ENCODE results near the gene DPH3. TPM values are rescaled to one million over a fixed set of nuclear protein-coding genes. Genes with fewer than 3 reads are reported as not detected.

DPH3 gene
- total RNA-seq, 2 donors from 2014 or later, result 34.5 to 36.4 TPM

- no peak overlapping the region for H3K27ac Mint-ChIP-seq
- H3K36me3 Mint-ChIP-seq (ENCODE audit: low read depth), result peaks cover 65% of the 10 kb centered on the region
- WGBS, 2 experiments (ENCODE audit: insufficient coverage in 1 of 2, insufficient read length in 1 of 2), result 94 to 97% methylated on average over 5 to 6 of the region's 6 CpGs
- H3K9me3 Mint-ChIP-seq, result peaks cover 7% of the 10 kb centered on the region
- Histone ChIP-seq H3K9ac (ENCODE audit: extremely low read depth, low read length, poor library complexity, severe bottlenecking) (no peak overlapping the region), H3K4me3 (ENCODE audit: low read length) (no peak overlapping the region), H3K27me3 (ENCODE audit: control insufficient read depth, insufficient read depth, low read length, poor library complexity, severe bottlenecking) (no peaks in the 10 kb centered on the region), H3K9me3 (ENCODE audit: control insufficient read depth, low read length) (peaks cover 18% of the 10 kb centered on the region), H3K27ac (ENCODE audit: low read depth, low read length) (no peak overlapping the region), H3K36me3 (ENCODE audit: control insufficient read depth, insufficient read depth, low read length) (peaks cover 50% of the 10 kb centered on the region), H3K4me1 (ENCODE audit: control insufficient read depth, insufficient read depth, low read length) (peaks cover 3% of the 10 kb centered on the region)
- TF ChIP-seq CTCF (conservative IDR thresholded peaks at IDR 0.05), result no peak
- no peaks in the 10 kb centered on the region for H3K27me3 Mint-ChIP-seq (ENCODE audit: insufficient read depth)
- H3K4me1 Mint-ChIP-seq, result peaks cover 8% of the 10 kb centered on the region
- H3K4me3 Mint-ChIP-seq, result no peak overlapping the region
- DNase-seq, result no peak
These were observed 34.1 kb upstream of the DPH3 start for GRCh38 chr3:16298891-16299290.

- peaks cover 24% of the 10 kb centered on the region for H3K9me3 ChIP-seq (ENCODE audit: control insufficient read depth, low read length)
- H3K4me1 Mint-ChIP-seq, result peaks cover 8% of the 10 kb centered on the region
- 89 to 96% methylated on average over 7 to 9 of the region's 9 CpGs for WGBS, 2 experiments (ENCODE audit: insufficient coverage in 1 of 2, insufficient read length in 1 of 2)
- TF ChIP-seq CTCF (conservative IDR thresholded peaks at IDR 0.05), result no peak
- H3K27ac ChIP-seq (ENCODE audit: low read depth, low read length), result no peak overlapping the region
- H3K9me3 Mint-ChIP-seq, result peaks cover 12% of the 10 kb centered on the region
- H3K27me3 Mint-ChIP-seq (ENCODE audit: insufficient read depth), result no peaks in the 10 kb centered on the region
- peaks cover 68% of the 10 kb centered on the region for H3K36me3 Mint-ChIP-seq (ENCODE audit: low read depth)
- no peak overlapping the region for H3K4me3 ChIP-seq (ENCODE audit: low read length)
- H3K27ac Mint-ChIP-seq, result no peak overlapping the region
- H3K27me3 ChIP-seq (ENCODE audit: control insufficient read depth, insufficient read depth, low read length, poor library complexity, severe bottlenecking), result no peaks in the 10 kb centered on the region
- no peak overlapping the region for H3K4me3 Mint-ChIP-seq
- no peak overlapping the region for H3K9ac ChIP-seq (ENCODE audit: extremely low read depth, low read length, poor library complexity, severe bottlenecking)
- H3K36me3 ChIP-seq (ENCODE audit: control insufficient read depth, insufficient read depth, low read length), result peaks cover 52% of the 10 kb centered on the region
- H3K4me1 ChIP-seq (ENCODE audit: control insufficient read depth, insufficient read depth, low read length), result peaks cover 3% of the 10 kb centered on the region
- no peak for DNase-seq
These were observed 33.5 kb upstream of the DPH3 start for GRCh38 chr3:16297997-16298885.

GRCh38 chr3:16295298-16295890, 30.7 kb upstream of the DPH3 start:
- no peaks in the 10 kb centered on the region for H3K27me3 Mint-ChIP-seq (ENCODE audit: insufficient read depth)
- no peak overlapping the region for H3K9ac ChIP-seq (ENCODE audit: extremely low read depth, low read length, poor library complexity, severe bottlenecking)
- 86 to 93% methylated on average over 2 to 3 of the region's 3 CpGs for WGBS, 2 experiments (ENCODE audit: insufficient coverage in 1 of 2, insufficient read length in 1 of 2)
- H3K36me3 ChIP-seq (ENCODE audit: control insufficient read depth, insufficient read depth, low read length), result peaks cover 48% of the 10 kb centered on the region
- H3K36me3 Mint-ChIP-seq (ENCODE audit: low read depth), result peaks cover 56% of the 10 kb centered on the region
- DNase-seq, result no peak
- peaks cover 12% of the 10 kb centered on the region for H3K9me3 Mint-ChIP-seq
- no peaks in the 10 kb centered on the region for H3K4me1 Mint-ChIP-seq
- no peak overlapping the region for H3K4me3 Mint-ChIP-seq
- TF ChIP-seq CTCF (conservative IDR thresholded peaks at IDR 0.05), result no peak
- peaks cover under 1% of the 10 kb centered on the region for H3K4me1 ChIP-seq (ENCODE audit: control insufficient read depth, insufficient read depth, low read length)
- H3K4me3 ChIP-seq (ENCODE audit: low read length), result no peak overlapping the region
- peaks cover 32% of the 10 kb centered on the region for H3K9me3 ChIP-seq (ENCODE audit: control insufficient read depth, low read length)
- no peak overlapping the region for H3K27ac Mint-ChIP-seq
- H3K27ac ChIP-seq (ENCODE audit: low read depth, low read length), result no peak overlapping the region
- H3K27me3 ChIP-seq (ENCODE audit: control insufficient read depth, insufficient read depth, low read length, poor library complexity, severe bottlenecking), result no peaks in the 10 kb centered on the region

Measured in endodermal cell (in vitro differentiated cells).